Activated T-helper 1 cell treated with anti-CD3 and anti-CD28 coated beads, Interleukin-12 subunit alpha, Interleukin-12 subunit beta, Interleukin-2, Interleukin-4 antibody, amounts not matched to agents 30 ng/mL and 10 ng/mL and 1 ng/mL, durations not matched to agents 14 hours and 24 hours and 36 hours (primary cell): Measurements from ENCODE around the gene GAPDHS. TPM values are rescaled to one million over a fixed set of nuclear protein-coding genes. Genes with fewer than 3 reads are reported as not detected.

Experiments
- DNase-seq: peaks from one replicate; pipeline ENCODE4 v3.0.0; 2021; ENCODE audit warnings: low spot score
- H3K27ac Mint-ChIP-seq: one replicate; pipeline ENCODE4 v1.8.0; 2021; ENCODE audit warnings: mild to moderate bottlenecking, mixed read lengths
- H3K27me3 Mint-ChIP-seq: one replicate; pipeline ENCODE4 v1.8.0; 2022; ENCODE audit warnings: mild to moderate bottlenecking, moderate library complexity, mixed read lengths; ENCODE audit not compliant: insufficient read depth
- H3K36me3 Mint-ChIP-seq: one replicate; pipeline ENCODE4 v1.8.0; 2021; ENCODE audit warnings: low read depth, mixed read lengths
- H3K4me1 Mint-ChIP-seq: one replicate; pipeline ENCODE4 v1.8.0; 2021; ENCODE audit warnings: low read depth, mixed read lengths
- H3K4me3 Mint-ChIP-seq: one replicate; pipeline ENCODE4 v1.8.0; 2021; ENCODE audit warnings: mild to moderate bottlenecking, moderate library complexity, mixed read lengths
- H3K9me3 Mint-ChIP-seq: one replicate; pipeline ENCODE4 v1.8.0; 2021; ENCODE audit warnings: mixed read lengths
- intact Hi-C: fragments of 100-400 bp; cut with micrococcal nuclease; formaldehyde crosslinking; loops from one replicate; pipeline ENCODE4 v1.15.1; 2024
- total RNA-seq: library from RNA; stranded (reverse); gene quantifications from 2 replicates; pipeline ENCODE4 v1.2.3, GENCODE V29; 2022

Gene GAPDHS
- total RNA-seq: not detected in 2 replicates

DNA sequence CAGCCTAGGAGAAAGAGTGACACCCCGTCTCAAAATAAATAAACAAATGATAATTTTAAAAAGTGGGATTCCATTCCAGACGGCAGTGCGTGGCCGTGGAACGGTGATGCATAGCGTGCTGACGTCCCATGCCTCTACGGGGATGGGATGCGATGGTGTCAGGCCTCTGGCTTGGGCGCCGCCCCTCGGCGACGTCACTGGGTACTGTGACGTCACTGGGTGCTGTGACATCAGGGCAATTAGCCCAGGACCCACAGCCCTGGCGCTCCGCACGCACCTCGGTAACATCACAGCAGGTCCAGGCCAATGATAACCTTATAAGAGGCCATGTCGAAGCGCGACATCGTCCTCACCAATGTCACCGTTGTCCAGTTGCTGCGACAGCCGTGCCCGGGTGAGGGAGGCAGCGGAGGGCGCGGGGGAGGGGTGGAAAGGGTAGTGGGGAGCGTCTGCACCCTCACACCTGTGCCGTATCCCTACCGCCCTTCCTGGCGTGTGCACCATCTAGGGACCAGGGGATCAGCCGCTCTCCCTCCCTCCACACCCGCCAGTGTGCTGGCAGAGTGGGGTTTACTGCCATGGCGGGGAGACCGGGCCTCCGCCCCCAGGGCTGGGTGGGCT lies at the start of gene GAPDHS:
TSS of gene GAPDHS (plus strand) at position 256 of the 621 bp plus-strand sequence. CDS start at position 328, 72 bp downstream.
- intact Hi-C loops: no loop called here

GRCh38 chr19:35484252-35485036 lies 48.8 kb upstream of the GAPDHS start:
- Mint-ChIP-seq H3K4me3 (no peak overlapping the region), H3K27me3 (peaks cover 18% of the 10 kb centered on the region), H3K36me3 (no peaks in the 10 kb centered on the region), H3K4me1 (no peaks in the 10 kb centered on the region), H3K9me3 (no peaks in the 10 kb centered on the region), H3K27ac (no peak overlapping the region)
- intact Hi-C loops: no loop called here
- no peak for DNase-seq

More for the DNA sequence above, at the start of gene GAPDHS:
- Mint-ChIP-seq H3K36me3 (no peaks in the 10 kb centered on the region), H3K4me3 (peak within 1 kb of the TSS; percentile 56), H3K27ac (peak within 1 kb of the TSS; percentile 26), H3K4me1 (peaks cover 7% of the 10 kb centered on the region), H3K9me3 (no peaks in the 10 kb centered on the region), H3K27me3 (peaks cover 28% of the 10 kb centered on the region)
- DNase-seq: no peak

- H3K4me1 Mint-ChIP-seq: no peaks in the 10 kb centered on the region
- no peaks in the 10 kb centered on the region for H3K36me3 Mint-ChIP-seq
- no peak for DNase-seq
- no peaks in the 10 kb centered on the region for H3K9me3 Mint-ChIP-seq
- H3K27ac Mint-ChIP-seq: no peak overlapping the region
- no peak overlapping the region for H3K4me3 Mint-ChIP-seq
- H3K27me3 Mint-ChIP-seq: peaks cover 23% of the 10 kb centered on the region
- intact Hi-C loops: no loop called here
Measured at GRCh38 chr19:35486268-35486708, 47.0 kb upstream of the GAPDHS start.

DNA sequence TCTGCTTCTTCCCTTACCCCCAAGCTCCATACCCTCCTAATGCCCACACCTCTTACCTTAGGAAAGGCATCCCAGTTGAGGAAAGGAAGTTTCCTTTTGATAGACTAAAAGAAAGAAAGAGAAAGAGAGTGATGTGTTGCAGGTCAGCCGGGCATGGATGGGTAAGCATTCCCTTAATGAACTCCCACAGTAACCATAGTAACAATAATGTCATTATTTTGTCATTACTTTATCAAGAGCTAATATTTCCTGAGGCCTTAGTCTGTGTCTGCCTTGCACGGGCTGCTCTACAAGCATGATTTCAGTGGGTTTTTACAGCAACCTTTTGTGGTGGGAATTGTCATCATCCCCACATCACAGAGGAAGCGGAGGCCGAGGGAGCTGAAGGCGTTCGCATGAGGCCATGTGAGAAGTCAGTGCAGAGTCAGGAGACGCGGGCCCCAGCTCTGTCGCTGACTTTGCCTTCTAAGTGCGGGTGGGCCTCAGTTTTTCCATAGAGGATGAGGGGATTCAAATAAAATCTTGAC lies 45.5 kb upstream of the GAPDHS start:
- H3K9me3 Mint-ChIP-seq: no peaks in the 10 kb centered on the region
- DNase-seq: no peak
- intact Hi-C loops: no loop called here
- H3K36me3 Mint-ChIP-seq: no peaks in the 10 kb centered on the region
- no peak overlapping the region for H3K4me3 Mint-ChIP-seq
- no peak overlapping the region for H3K27ac Mint-ChIP-seq
- no peaks in the 10 kb centered on the region for H3K4me1 Mint-ChIP-seq
- peaks cover 20% of the 10 kb centered on the region for H3K27me3 Mint-ChIP-seq

DNA sequence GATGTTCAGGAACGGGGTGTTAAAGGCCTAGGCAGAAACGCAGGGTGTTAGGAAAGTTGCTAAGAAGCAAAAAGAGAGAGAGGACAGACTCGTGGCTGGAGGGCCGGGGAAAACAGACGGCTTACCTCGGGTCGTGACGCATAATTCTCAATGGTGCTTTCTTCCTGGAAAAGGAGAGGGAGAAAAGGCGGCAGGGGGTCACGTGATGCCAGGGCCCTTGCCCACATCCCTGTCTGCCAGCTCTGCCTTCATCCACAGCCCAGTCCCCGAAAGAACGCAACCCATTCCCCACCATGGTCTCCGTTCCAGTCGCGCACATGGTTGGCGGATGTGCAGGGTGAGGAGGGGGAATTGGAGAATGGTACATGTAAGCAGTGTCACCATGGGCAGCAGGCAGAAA lies 44.6 kb upstream of the GAPDHS start:
- Mint-ChIP-seq H3K4me3 (no peak overlapping the region), H3K27me3 (peaks cover 20% of the 10 kb centered on the region), H3K9me3 (no peaks in the 10 kb centered on the region), H3K4me1 (no peaks in the 10 kb centered on the region), H3K27ac (no peak overlapping the region), H3K36me3 (no peaks in the 10 kb centered on the region)
- DNase-seq: no peak
- intact Hi-C loops: no loop called here

DNA sequence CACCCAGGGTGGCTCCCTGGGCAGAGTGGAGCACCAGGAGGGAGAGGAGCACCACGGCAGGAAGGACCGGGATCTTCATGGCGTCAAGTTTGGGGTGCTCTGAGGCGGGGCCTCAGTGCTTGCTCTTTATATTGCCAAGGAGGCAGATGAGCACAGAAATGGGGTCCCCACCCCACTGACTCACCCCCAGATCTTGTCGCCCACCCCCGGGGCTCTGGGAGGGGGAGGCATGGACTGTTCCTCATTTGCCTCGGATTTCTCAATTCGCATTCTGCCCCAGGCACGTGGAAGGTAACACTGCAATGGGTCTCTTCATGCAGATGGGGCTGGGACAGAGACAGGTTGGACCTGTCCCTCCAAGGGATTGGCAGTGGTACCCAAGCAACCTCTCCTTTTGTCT lies 42.9 kb upstream of the GAPDHS start, which contains the start of gene KRTDAP:
TSS of gene KRTDAP (minus strand) at position 101 of the 400 bp plus-strand sequence. CDS start at position 79, 22 bp downstream.
- H3K36me3 Mint-ChIP-seq: no peaks in the 10 kb centered on the region
- intact Hi-C loops: no loop called here
- DNase-seq: no peak
- H3K27ac Mint-ChIP-seq: no peak within 1 kb of the TSS
- no peak within 1 kb of the TSS for H3K4me3 Mint-ChIP-seq
- H3K27me3 Mint-ChIP-seq: peaks cover 25% of the 10 kb centered on the region
- peaks cover 8% of the 10 kb centered on the region for H3K4me1 Mint-ChIP-seq
- H3K9me3 Mint-ChIP-seq: no peaks in the 10 kb centered on the region

GRCh38 chr19:35491836-35492360 lies 41.4 kb upstream of the GAPDHS start:
- intact Hi-C loops: no loop called here
- no peaks in the 10 kb centered on the region for H3K9me3 Mint-ChIP-seq
- no peak for DNase-seq
- peaks cover 11% of the 10 kb centered on the region for H3K4me1 Mint-ChIP-seq
- peaks cover 20% of the 10 kb centered on the region for H3K27me3 Mint-ChIP-seq
- H3K36me3 Mint-ChIP-seq: no peaks in the 10 kb centered on the region
- no peak overlapping the region for H3K4me3 Mint-ChIP-seq
- no peak overlapping the region for H3K27ac Mint-ChIP-seq

GRCh38 chr19:35493971-35494370 lies 39.3 kb upstream of the GAPDHS start:
- Mint-ChIP-seq H3K36me3 (no peaks in the 10 kb centered on the region), H3K27ac (peak overlapping the region; percentile 15), H3K4me3 (no peak overlapping the region), H3K27me3 (peaks cover 13% of the 10 kb centered on the region), H3K9me3 (no peaks in the 10 kb centered on the region), H3K4me1 (peaks cover 11% of the 10 kb centered on the region)
- no peak for DNase-seq
- intact Hi-C loops: loop anchor here (2.0 kb wide), 1 partner anchor 25 kb away; no protein-coding TSS in a partner anchor

GRCh38 chr19:35495107-35496064 lies 37.9 kb upstream of the GAPDHS start:
- H3K36me3 Mint-ChIP-seq: no peaks in the 10 kb centered on the region
- H3K4me3 Mint-ChIP-seq: no peak overlapping the region
- H3K27ac Mint-ChIP-seq: no peak overlapping the region
- DNase-seq: peak; percentile 47
- H3K27me3 Mint-ChIP-seq: peaks cover 11% of the 10 kb centered on the region
- no peaks in the 10 kb centered on the region for H3K9me3 Mint-ChIP-seq
- H3K4me1 Mint-ChIP-seq: peaks cover 11% of the 10 kb centered on the region
- intact Hi-C loops: loop anchor here (1.0 to 2.0 kb wide), 3 partner anchors 27 to 226 kb away; no protein-coding TSS in a partner anchor

DNA sequence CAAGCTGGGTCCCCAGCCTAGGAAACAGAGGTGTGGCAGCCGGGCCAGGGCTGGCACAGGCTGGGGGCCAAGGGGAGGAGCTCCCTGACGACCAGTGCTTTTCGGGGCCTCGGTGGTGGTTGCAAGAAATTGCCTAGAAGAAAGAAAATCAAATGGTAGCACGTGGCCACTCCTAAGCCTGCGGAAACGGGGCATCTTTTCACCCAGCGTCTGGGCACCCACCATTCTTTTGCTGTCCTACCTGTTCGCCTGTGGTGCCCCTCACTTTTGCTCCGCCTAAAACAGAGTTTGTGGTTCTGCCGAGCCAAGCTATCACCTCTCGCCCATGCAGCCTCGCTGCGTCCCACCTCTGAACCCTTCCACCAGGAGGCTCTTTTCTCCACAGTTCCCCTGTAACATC lies 35.9 kb upstream of the GAPDHS start:
- H3K27me3 Mint-ChIP-seq: peaks cover 10% of the 10 kb centered on the region
- H3K9me3 Mint-ChIP-seq: no peaks in the 10 kb centered on the region
- peaks cover 11% of the 10 kb centered on the region for H3K4me1 Mint-ChIP-seq
- no peak overlapping the region for H3K27ac Mint-ChIP-seq
- H3K36me3 Mint-ChIP-seq: no peaks in the 10 kb centered on the region
- H3K4me3 Mint-ChIP-seq: no peak overlapping the region
- no peak for DNase-seq
- intact Hi-C loops: no loop called here

DNA sequence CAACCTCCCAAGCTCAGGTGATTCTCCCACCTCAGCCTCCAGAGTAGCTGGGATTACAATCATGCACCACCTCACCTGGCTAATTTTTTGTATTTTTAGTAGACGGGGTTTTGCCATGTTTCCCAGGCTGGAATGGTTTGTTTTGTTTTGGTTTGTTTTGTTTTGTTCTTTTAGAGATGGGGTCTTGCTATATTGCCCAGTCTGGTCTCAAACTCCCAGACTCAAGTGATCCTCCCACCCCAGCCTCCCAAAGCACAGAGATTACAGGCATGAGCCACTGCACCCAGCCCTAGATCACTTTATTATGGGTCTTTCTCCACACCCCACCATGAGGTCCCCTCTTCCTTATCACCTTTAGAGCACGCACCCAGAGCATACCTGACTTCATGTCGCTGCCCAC lies 35.0 kb upstream of the GAPDHS start:
- Mint-ChIP-seq H3K9me3 (no peaks in the 10 kb centered on the region), H3K4me3 (no peak overlapping the region), H3K27ac (no peak overlapping the region), H3K4me1 (peaks cover 11% of the 10 kb centered on the region), H3K27me3 (peaks cover 11% of the 10 kb centered on the region), H3K36me3 (no peaks in the 10 kb centered on the region)
- intact Hi-C loops: no loop called here
- no peak for DNase-seq

DNA sequence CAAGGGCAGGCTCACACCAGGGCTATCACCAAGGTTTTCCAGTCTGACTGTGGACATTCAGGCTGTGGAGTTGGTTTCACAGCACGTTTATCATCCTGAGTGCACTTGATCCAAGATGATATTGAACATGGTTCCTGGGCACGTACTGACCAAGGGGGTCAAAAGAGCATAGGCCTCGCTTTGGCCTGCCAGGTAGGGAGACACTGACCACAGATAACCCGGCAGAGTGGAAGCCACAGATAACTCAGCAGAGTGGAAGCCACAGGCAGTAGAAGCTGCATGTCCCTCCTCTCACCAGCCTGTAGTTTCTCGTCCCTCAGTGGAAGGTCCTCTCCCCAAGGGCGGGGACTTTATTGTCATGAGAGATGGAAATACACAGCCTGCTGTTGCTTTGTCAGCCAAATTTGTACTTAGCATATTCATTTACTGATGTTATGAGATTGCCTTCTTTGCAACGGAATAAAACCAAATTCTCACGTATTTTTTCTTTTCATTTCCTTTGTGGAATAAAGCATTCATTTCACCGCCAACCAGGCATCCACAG lies 34.2 kb upstream of the GAPDHS start:
- intact Hi-C loops: no loop called here
- no peaks in the 10 kb centered on the region for H3K9me3 Mint-ChIP-seq
- no peaks in the 10 kb centered on the region for H3K36me3 Mint-ChIP-seq
- no peak overlapping the region for H3K4me3 Mint-ChIP-seq
- peaks cover 11% of the 10 kb centered on the region for H3K4me1 Mint-ChIP-seq
- peaks cover 13% of the 10 kb centered on the region for H3K27me3 Mint-ChIP-seq
- DNase-seq: no peak
- H3K27ac Mint-ChIP-seq: no peak overlapping the region
